Measurements from ENCODE around the gene RPTOR.

RPTOR gene

DNA sequence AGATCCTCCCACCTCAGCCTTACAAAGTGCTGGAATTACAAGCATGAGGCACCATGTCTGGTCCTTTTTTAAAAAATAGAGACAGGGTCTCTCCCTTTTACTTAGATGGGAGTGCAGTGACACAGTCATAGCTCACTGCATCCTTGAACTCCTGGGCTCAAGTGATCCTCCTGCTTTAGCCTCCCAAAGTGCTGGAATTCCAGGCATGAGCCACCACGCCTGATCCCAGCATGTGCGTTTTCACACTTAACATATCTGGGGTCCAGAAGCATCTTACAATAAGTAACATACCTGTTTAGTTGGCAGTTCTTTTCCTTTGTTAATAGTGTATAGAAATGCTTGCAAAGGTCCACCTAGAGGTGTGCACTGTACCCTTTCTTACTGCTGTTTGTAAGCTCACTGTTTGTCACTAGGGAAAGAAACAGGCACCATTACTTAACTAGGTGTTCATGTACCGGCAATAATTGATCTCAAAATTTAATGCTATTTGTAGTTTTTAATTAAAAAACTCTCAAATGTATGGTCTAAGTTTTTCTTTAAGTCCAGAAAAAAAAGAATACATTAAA is 221.7 kb downstream of the RPTOR start:
- DNase-seq (ENCODE audit: low read depth), result no peak

DNA sequence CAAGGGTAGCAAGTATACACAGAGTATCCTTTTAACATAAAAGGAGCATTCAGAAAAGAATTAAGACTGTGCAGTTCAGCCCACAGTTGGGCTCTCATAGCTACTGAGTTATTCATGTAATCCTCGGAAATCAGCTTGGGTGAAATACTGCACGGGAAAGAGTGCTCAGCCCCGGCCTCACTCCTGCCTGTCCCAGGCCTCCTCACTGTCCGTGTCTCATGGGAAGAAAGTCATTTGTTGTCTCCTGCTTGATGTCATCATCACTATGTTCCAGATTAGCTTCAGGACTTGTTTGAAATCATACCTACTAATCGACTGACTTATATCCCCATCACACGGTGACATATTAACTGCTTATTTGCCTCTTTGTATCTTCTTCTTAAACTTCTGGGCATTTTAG is 223.8 kb downstream of the RPTOR start:
- DNase-seq (ENCODE audit: low read depth), result no peak

DNA sequence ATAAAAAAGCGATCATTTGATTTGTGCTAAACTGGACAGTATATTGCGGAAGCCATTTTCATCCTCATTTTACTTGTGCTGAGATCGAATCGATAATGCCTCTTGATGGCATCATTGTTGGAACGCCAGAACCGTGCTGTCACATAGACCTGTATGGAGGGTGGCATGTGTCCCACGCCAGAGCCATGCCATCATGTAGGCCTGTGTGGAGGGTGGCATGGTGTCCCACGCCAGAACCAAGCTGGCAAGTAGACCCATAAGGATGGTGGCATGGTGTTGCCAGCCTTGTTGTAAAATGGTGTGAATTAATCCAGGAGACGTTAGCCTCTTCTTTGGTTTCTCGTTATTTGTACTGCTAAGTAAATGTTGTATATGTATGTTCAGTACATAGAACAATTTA is 224.3 kb downstream of the RPTOR start:
- DNase-seq (ENCODE audit: low read depth), result no peak

GRCh38 chr17:80769516-80769915 is 224.9 kb downstream of the RPTOR start:
- no peak for DNase-seq (ENCODE audit: low read depth)

DNA sequence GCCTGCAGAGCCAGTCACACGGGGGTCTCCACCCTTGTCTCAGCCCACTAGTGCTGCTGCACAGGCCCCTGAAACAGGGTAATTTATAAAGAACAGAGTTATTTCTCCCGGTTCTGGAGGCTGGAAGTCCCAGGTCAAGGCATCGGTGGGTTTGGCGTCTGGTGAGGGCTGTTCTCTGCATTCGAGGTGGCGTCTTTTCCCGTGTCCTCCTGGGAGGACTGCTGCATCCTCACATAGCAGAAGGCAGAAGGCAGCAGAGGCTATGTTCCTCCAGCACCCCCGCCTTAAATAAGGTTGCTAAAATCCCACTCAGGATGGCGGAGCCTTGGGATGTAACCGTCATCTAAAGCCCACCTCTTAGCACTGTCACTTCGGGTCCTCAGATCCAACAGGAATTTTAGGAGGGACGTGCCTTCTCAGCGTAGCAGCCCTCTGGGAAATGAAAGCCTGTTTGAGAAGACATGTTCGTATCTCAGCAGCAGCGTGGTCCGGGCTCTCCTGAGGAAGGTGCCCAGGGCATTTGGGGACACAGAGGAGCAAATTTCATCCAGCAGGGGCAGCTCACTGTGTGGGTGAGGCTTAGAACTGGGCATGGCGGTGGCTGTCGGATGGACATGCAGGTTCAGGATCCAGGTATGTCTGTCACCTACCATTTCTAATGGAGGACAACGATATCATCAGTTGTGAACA is 225.4 kb downstream of the RPTOR start:
- DNase-seq (ENCODE audit: low read depth), result no peak

GRCh38 chr17:80770881-80771611 is 226.4 kb downstream of the RPTOR start:
- DNase-seq (ENCODE audit: low read depth), result no peak

DNA sequence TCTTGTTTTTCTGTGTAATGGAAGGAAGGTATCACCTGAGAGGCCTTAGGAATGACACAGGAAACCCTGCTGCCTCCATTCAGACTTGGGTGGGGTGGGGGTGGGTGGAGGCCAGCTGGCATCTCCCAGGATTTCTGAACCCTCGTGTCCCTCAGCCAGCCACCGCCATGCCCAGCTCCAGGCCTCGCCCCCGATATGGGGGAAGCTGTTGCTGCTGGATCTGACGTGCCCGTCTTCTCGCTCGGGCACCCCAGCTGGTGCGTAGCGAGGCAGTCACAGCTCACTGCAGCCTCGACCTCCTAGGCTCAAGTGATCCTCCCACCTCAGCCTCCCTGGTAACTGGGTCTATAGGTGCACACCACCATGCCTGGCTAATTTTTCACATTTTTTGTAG is 227.0 kb downstream of the RPTOR start:
- no peak for DNase-seq (ENCODE audit: low read depth)

DNA sequence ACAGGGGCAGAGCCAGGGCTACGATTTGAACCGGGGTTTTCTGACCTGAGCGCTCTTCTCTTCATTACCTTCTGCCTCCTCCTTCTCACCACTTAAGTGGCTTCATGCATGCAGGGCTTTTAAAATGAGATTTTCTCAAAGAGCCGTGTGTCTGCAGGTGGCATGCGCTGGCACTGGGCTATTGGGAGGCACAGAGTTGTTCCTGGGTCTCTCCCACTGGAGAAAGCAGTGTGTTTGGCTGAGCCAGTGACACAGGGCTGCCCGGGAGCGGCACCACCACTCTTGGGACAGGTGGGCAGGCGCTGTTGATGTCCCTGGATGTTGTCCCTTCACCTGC is 228.2 kb downstream of the RPTOR start:
- DNase-seq (ENCODE audit: low read depth), result no peak

- DNase-seq (ENCODE audit: low read depth), result peak; percentile 31
Observed at GRCh38 chr17:80773243-80773991, 228.8 kb downstream of the RPTOR start.

DNA sequence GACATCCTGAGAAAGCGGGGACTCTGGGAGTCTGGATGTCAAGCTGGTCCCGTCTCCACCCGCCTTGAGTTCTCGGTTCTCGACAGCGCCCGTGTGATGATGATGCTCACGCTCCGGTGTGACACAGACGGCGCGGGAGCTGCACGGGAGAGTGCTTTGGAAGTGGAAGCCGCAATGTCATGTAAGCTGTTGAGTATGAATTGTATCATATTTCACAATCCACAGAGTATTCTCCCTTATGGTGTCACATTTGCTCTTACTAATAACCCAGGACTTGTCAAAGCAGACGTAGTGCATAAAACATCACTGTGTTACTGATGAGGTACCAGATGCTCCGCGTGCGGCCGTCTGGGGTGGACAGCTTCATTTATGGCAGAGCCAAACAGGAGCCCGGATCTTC is 229.5 kb downstream of the RPTOR start:
- DNase-seq (ENCODE audit: low read depth), result no peak

DNA sequence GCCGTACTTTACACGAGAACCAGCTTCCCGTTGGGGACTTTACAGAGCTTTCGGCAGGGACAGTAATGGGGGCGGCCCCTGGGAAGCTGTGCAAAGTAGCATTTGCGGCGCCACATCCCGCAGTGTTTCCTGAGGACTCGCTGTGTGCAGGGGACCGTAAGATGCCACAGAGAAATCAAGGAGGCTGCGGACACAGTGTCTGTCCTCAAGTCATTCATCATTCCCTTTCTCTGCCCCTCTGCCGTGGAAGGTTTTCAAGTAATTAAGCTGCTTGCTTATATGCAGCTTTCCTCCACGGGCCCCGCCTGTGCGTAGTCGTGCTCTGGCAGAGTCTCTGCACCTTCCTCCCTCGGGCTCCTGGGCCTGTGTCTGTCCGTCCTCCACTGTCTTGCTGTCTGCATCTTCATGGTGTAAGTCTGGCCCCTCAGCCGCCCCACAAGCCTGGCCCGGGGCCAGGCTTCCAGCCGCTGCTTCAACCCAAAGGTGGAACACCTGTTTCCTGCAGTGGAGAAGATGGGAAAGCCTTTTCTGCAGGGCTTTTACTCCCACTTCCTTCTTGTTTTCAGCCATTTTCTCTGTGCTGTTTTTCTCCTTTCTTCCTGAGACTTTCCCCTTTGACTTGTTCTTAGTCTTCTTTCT is 230.1 kb downstream of the RPTOR start:
- no peak for DNase-seq (ENCODE audit: low read depth)

GRCh38 chr17:80775863-80776262 is 231.2 kb downstream of the RPTOR start:
- DNase-seq (ENCODE audit: low read depth), result no peak

DNA sequence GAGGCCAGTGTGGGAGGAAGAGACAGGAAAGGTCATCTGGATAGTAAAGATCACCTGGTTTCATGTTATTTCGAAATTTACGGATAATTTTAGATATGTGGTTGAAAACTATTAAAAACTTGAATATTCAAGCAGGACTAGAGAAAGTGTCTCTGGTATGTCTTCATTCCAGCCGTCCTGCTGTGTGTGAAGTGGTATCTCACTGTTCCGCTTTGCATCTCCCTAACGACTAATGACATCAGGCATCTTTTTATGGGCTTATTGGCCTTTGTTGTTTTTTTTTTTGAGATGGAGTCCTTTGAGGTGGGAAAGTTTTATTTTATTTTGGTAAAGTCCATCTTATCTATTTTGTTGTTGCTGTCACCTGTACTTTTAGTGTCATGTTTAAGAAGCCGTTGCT is 232.6 kb downstream of the RPTOR start:
- DNase-seq (ENCODE audit: low read depth), result no peak

GRCh38 chr17:80778716-80779115 is 234.1 kb downstream of the RPTOR start:
- no peak for DNase-seq (ENCODE audit: low read depth)

DNA sequence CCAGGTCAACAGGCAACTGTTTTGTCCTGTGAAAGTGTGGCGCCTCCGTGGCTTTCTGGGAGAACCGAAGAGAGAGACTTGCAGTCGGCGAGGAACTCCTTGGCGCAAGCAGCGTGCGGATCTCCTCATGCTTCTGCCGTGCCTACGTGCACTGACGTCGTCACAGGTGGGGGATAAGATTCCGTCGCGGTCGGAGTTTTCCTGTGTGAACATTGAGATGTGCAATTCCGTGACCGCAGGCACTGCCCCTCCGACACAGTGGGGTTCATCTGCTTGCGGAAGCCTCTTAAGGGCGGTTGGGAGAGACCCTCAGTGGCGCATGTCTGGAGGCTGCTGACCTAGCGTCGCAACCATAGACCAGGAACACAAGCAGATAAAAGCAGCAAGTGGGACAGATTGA is 234.7 kb downstream of the RPTOR start:
- DNase-seq (ENCODE audit: low read depth), result no peak

DNA sequence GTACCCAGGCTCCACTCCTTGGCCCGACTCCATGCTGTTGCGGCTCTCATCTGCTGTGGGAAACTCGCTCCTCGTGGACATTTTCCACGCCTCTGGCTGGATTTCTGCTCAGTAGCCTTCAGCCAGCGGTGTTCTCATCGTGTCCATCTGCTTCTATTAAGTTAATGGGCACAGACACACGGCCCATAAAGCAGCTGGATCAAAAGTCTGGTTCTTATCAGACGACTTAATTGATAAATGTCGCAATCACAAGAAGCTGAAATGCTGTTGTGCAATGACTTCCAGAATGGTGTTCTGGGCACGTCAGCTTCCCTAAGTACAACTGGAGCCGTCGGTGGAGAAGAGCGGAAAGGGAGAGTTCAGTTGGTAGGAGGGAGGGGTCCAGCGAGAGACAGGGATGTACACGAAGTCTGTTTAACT is 235.3 kb downstream of the RPTOR start:
- peak; percentile 82 for DNase-seq (ENCODE audit: low read depth)

- peak; percentile 57 for DNase-seq (ENCODE audit: low read depth)
Observed at GRCh38 chr17:80780381-80781198, 236.0 kb downstream of the RPTOR start.

GRCh38 chr17:80781211-80781610 is 236.6 kb downstream of the RPTOR start:
- DNase-seq (ENCODE audit: low read depth), result no peak

DNA sequence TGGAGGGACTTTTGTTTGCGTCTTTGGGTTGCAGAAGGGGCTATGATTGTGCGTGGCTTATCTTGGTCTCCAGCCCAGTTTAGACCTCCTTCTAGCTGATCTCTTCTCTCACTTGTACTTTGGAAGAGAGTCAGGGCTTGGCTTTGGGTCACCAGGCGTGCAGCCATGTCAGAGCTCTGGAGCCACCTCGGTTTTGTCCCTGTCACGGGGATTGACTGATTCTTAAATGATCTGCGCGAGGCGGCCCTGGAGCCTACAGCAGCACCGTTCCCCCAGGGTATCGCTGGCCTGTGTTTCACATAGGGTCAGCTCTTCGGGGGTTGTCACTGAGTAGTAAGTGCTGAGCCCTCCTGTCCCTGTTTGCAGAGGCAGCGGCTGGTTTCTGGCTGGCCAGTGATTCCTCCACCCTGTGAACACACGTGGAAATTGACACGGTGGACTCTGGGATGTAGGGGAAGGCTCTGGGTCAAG is 237.2 kb downstream of the RPTOR start:
- no peak for DNase-seq (ENCODE audit: low read depth)

- DNase-seq (ENCODE audit: low read depth), result peak; percentile 43
Observed at GRCh38 chr17:80782536-80783427, 238.1 kb downstream of the RPTOR start.

All from iris pigment epithelial cell (primary cell).